Activated CD8-positive, alpha-beta T cell treated with anti-CD3 and anti-CD28 coated beads for 36 hours (primary cell): ENCODE measurements around the gene ZNF436. TPM values are rescaled to one million over a fixed set of nuclear protein-coding genes. Genes with fewer than 3 reads are reported as not detected.

Source experiments
- total RNA-seq, 2 experiments: library from RNA; stranded (reverse); gene quantifications; one replicate each; pipeline ENCODE4 v1.2.3, GENCODE V29; 2021

The ZNF436 gene
- total RNA-seq, 2 experiments from 2014 or later = 5.8 to 7.2 TPM

Other genes starting within 250 kb of the ZNF436 start
- 10 to 100 TPM; 14.9 to 16.0 TPM for gene LUZP1, start 201.0 kb downstream of the ZNF436 start, total RNA-seq
- gene HTR1D, start 152.3 kb downstream of the ZNF436 start, total RNA-seq = not detected
- gene HNRNPR, start 25.6 kb downstream of the ZNF436 start, total RNA-seq = 100 to 1,000 TPM; 190 to 203 TPM
- gene TCEA3, start 54.9 kb upstream of the ZNF436 start, total RNA-seq = 1 to 10 TPM; 7.0 to 8.3 TPM
- gene ASAP3, start 114.3 kb upstream of the ZNF436 start, total RNA-seq = under 1 TPM; 0.29 to 0.74 TPM
- gene E2F2, start 161.4 kb upstream of the ZNF436 start, total RNA-seq = 10 to 100 TPM; 23.7 to 25.3 TPM
- gene ID3, start 189.7 kb upstream of the ZNF436 start, total RNA-seq = 10 to 100 TPM; 70.4 to 74.3 TPM